ENCODE data around the gene MAS1.

DNA sequence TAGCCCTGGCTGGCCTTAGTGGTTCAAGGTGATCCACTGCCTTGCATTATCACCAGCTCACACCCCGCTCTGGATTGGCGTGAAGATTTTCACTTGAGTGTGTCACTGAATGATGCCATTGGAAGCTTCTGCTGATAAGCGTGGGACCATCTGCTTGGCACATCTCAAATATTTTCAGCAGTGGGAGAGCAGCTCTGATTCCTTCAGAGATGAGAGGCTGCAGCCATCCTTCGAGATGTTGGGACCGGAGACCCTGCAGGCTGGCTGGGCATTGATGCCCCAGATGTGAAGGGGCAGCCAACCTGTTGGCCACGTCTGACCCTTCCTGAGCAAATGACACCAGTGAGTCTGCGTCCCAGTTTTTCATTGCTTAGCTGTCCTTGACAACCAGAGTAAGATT, at the start of gene MAS1:
- TF ChIP-seq, protein P1, sequence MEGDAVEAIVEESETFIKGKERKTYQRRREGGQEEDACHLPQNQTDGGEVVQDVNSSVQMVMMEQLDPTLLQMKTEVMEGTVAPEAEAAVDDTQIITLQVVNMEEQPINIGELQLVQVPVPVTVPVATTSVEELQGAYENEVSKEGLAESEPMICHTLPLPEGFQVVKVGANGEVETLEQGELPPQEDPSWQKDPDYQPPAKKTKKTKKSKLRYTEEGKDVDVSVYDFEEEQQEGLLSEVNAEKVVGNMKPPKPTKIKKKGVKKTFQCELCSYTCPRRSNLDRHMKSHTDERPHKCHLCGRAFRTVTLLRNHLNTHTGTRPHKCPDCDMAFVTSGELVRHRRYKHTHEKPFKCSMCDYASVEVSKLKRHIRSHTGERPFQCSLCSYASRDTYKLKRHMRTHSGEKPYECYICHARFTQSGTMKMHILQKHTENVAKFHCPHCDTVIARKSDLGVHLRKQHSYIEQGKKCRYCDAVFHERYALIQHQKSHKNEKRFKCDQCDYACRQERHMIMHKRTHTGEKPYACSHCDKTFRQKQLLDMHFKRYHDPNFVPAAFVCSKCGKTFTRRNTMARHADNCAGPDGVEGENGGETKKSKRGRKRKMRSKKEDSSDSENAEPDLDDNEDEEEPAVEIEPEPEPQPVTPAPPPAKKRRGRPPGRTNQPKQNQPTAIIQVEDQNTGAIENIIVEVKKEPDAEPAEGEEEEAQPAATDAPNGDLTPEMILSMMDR (CRISPR knock-in tag; IDR thresholded peaks at IDR 0.05): no peak
- TF ChIP-seq POLR2A (IDR thresholded peaks at IDR 0.05; ENCODE audit: insufficient read depth in 1 of 2, low read depth in 2 of 2, low read length in 2 of 2): no peak
- no peak for TF ChIP-seq ZSCAN22 (CRISPR knock-in tag; IDR thresholded peaks at IDR 0.05)
- TF ChIP-seq, protein P2, sequence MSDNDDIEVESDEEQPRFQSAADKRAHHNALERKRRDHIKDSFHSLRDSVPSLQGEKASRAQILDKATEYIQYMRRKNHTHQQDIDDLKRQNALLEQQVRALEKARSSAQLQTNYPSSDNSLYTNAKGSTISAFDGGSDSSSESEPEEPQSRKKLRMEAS (IDR thresholded peaks at IDR 0.05): no peak

All from HepG2 (cell line).